Endodermal cell (in vitro differentiated cells): ENCODE results near the gene PACRG. TPM values are rescaled to one million over a fixed set of nuclear protein-coding genes. Genes with fewer than 3 reads are reported as not detected.

Experiments used
- DNase-seq: peaks from one replicate; pipeline ENCODE4 v3.0.0-alpha.2; 2017
- H3K27ac ChIP-seq: 2 replicates; pipeline ENCODE4 v1.5.1; 2013; ENCODE audit warnings: mild to moderate bottlenecking, low read depth, low read length, moderate library complexity
- H3K27me3 ChIP-seq: 2 replicates; pipeline ENCODE4 v1.6.1; 2013; ENCODE audit warnings: mild to moderate bottlenecking, low read length, moderate library complexity; ENCODE audit not compliant: insufficient read depth, control insufficient read depth, poor library complexity, severe bottlenecking
- H3K36me3 ChIP-seq: 2 replicates; pipeline ENCODE4 v1.7.0; 2013; ENCODE audit warnings: mild to moderate bottlenecking, low read length, moderate library complexity; ENCODE audit not compliant: control insufficient read depth, insufficient read depth
- H3K4me1 ChIP-seq: one replicate; pipeline ENCODE4 v1.7.0; 2013; ENCODE audit warnings: low read length; ENCODE audit not compliant: control insufficient read depth, insufficient read depth
- H3K4me3 ChIP-seq: 2 replicates; pipeline ENCODE4 v1.5.1; 2013; ENCODE audit warnings: mild to moderate bottlenecking, low read length, moderate library complexity
- H3K9ac ChIP-seq: 2 replicates; pipeline ENCODE4 v1.6.1; 2013; ENCODE audit warnings: mild to moderate bottlenecking, low read length, moderate library complexity; ENCODE audit not compliant: poor library complexity, severe bottlenecking; ENCODE audit errors: extremely low read depth
- H3K9me3 ChIP-seq: 2 replicates; pipeline ENCODE4 v1.6.1; 2013; ENCODE audit warnings: mild to moderate bottlenecking, low read length, moderate library complexity; ENCODE audit not compliant: control insufficient read depth
- H3K27ac Mint-ChIP-seq: 2 replicates; pipeline ENCODE4 v1.8.0; 2020; ENCODE audit warnings: mixed read lengths
- H3K27me3 Mint-ChIP-seq: 2 replicates; pipeline ENCODE4 v1.8.0; 2021; ENCODE audit warnings: mild to moderate bottlenecking, mixed read lengths; ENCODE audit not compliant: insufficient read depth
- H3K36me3 Mint-ChIP-seq: 2 replicates; pipeline ENCODE4 v1.8.0; 2020; ENCODE audit warnings: low read depth, mixed read lengths
- H3K4me1 Mint-ChIP-seq: 2 replicates; pipeline ENCODE4 v1.8.0; 2020; ENCODE audit warnings: mixed read lengths
- H3K4me3 Mint-ChIP-seq: 2 replicates; pipeline ENCODE4 v1.8.0; 2020; ENCODE audit warnings: mild to moderate bottlenecking, moderate library complexity, mixed read lengths
- H3K9me3 Mint-ChIP-seq: 2 replicates; pipeline ENCODE4 v1.8.0; 2020; ENCODE audit warnings: mild to moderate bottlenecking, mixed read lengths
- CTCF ChIP-seq: fragments of 200-600 bp; sonication (generic); conservative IDR thresholded peaks from 2 replicates; pipeline ENCODE4 v1.5.0; 2021; ENCODE audit warnings: antibody characterized with exemption, mild to moderate bottlenecking
- WGBS, 2 experiments: methylation state at CpG; one replicate each; pipeline versions ENCODE4 v1.1.5 to v1.1.7; 2013; ENCODE audit warnings: missing lambda C conversion rate in 2 of 2, mixed read lengths in 1 of 2; ENCODE audit not compliant: insufficient coverage in 1 of 2, insufficient read length in 1 of 2; 5-methylcytosine and 5-hydroxymethylcytosine counted together
- total RNA-seq, 2 donors: library from RNA; stranded (reverse); fragmentation: NEBNext Ultra II Directional in 1 of 2; extraction: Animal tissue kit (Norgen Biotek cat#: 25700) in 1 of 2; gene quantifications; 2 replicates in 1 of 2; 3 replicates in 1 of 2; pipeline ENCODE4 v1.2.1, GENCODE V29; 2021

Gene PACRG
- total RNA-seq, 2 donors from 2014 or later = 0.42 to 0.44 TPM

- no peaks in the 10 kb centered on the region for H3K27me3 ChIP-seq
- H3K36me3 ChIP-seq = no peaks in the 10 kb centered on the region
- no peaks in the 10 kb centered on the region for H3K9me3 ChIP-seq
- H3K4me3 ChIP-seq = no peak overlapping the region
- Mint-ChIP-seq H3K4me3 (no peak overlapping the region), H3K4me1 (no peaks in the 10 kb centered on the region), H3K27me3 (no peaks in the 10 kb centered on the region), H3K36me3 (no peaks in the 10 kb centered on the region), H3K9me3 (peaks cover 9% of the 10 kb centered on the region), H3K27ac (no peak overlapping the region)
- no peaks in the 10 kb centered on the region for H3K4me1 ChIP-seq
- no peak overlapping the region for H3K9ac ChIP-seq
- 93 to 100% methylated on average over 4 to 12 of the region's 12 CpGs for WGBS, 2 experiments
- no peak overlapping the region for H3K27ac ChIP-seq
- no peak for DNase-seq
- no peak for TF ChIP-seq CTCF
Observed at GRCh38 chr6:163122365-163122764, 394.6 kb downstream of the PACRG start.

GRCh38 chr6:163123098-163123497 is 395.3 kb downstream of the PACRG start:
- Histone ChIP-seq H3K9ac (no peak overlapping the region), H3K4me3 (no peak overlapping the region), H3K4me1 (no peaks in the 10 kb centered on the region), H3K27me3 (no peaks in the 10 kb centered on the region), H3K27ac (no peak overlapping the region), H3K36me3 (no peaks in the 10 kb centered on the region), H3K9me3 (no peaks in the 10 kb centered on the region)
- no peaks in the 10 kb centered on the region for H3K27me3 Mint-ChIP-seq
- peaks cover 9% of the 10 kb centered on the region for H3K9me3 Mint-ChIP-seq
- H3K4me3 Mint-ChIP-seq = no peak overlapping the region
- WGBS, 2 experiments = 77 to 80% methylated on average over 7 to 9 of the region's 9 CpGs
- peak; percentile 82 for DNase-seq
- no peak for TF ChIP-seq CTCF
- no peaks in the 10 kb centered on the region for H3K36me3 Mint-ChIP-seq
- no peaks in the 10 kb centered on the region for H3K4me1 Mint-ChIP-seq
- no peak overlapping the region for H3K27ac Mint-ChIP-seq

- TF ChIP-seq CTCF = no peak
- Histone ChIP-seq H3K27ac (no peak overlapping the region), H3K27me3 (no peaks in the 10 kb centered on the region), H3K9me3 (no peaks in the 10 kb centered on the region), H3K4me3 (no peak overlapping the region), H3K4me1 (no peaks in the 10 kb centered on the region), H3K36me3 (no peaks in the 10 kb centered on the region), H3K9ac (no peak overlapping the region)
- Mint-ChIP-seq H3K27ac (no peak overlapping the region), H3K27me3 (no peaks in the 10 kb centered on the region), H3K36me3 (no peaks in the 10 kb centered on the region), H3K9me3 (peaks cover 8% of the 10 kb centered on the region), H3K4me3 (no peak overlapping the region), H3K4me1 (no peaks in the 10 kb centered on the region)
- WGBS, 2 experiments = 88 to 92% methylated on average over 1 to 4 of the region's 4 CpGs
- DNase-seq = no peak
Observed at GRCh38 chr6:163126741-163127140, 399.0 kb downstream of the PACRG start.
